ENCODE measurements around the gene LMAN1L.

The LMAN1L gene

DNA sequence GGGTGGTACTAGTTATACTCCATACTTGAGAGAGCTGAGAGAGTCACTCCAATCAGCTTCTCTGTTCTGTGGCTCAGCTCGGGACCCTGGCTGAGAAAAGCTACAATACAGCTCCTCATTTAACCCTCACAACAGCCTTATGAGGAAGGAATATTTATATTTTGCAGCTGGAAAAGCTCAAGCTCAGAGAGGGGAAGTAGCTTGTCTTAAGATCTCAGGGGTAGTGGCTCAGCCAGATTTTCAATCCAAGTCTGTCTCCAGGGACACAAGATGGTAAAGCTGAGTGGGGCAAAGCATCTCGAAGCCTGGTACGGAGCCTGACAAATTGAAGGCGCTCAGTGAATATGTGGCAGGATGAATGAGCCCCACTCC lies 45.7 kb downstream of the LMAN1L start:
- no peak for DNase-seq (ENCODE audit: low read depth)

DNA sequence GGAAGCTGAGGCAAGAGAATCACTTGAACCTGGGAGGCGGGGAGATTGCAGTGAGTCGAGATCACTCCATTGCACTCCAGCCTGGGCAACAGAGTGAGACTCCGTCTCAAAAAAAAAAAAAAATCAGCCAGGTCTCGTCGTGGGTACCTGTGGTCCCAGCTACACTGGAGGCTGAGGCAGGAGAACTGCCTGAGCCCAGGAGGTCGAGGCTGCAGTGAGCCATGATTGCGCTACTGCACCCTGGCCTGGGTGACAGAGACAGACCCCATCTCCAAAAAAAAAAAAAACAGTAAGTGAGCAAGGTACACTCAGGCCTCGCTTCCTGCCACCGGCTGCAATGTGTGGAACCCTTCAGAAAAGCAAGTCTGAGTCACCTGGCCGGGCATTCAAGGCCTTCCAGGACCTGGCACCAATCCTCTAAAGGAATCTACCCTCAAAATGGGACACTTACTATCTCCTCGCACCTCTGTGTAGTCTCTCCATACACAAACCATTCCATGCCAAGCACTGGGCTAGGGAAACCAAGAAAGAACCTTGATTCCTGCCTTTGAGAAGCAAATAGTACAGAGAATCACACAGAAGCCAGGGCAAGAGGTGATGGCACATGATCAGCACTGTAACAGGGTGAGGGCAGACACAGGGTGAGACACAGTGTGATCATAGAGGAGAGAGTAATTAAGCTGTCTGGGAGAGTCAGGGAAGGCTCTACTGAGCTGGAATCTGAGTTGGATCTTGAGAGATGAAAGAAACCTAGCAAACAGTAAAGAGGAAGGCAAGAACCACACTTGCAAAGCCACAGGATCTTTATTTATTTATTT lies 50.8 kb downstream of the LMAN1L start:
- DNase-seq (ENCODE audit: low read depth), result peak; percentile 5

DNA sequence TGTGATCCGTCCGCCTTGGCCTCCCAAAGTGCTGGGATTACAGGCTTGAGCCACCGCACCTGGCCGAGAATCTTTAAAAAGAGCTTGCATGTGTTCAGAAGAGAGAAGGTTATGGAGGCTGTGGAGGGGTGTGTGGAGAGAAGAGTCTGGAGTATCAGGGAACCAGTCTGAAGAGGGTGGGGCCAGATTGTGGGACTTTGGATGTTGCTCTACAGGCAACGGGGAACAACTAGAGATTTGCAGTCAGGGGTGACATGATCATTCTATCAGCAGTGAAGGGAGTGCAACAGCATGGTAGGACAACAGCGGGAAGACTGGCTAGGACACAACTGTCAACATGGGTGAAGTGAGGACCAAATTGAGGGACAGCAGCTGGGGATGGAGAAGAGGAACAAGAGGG lies 51.7 kb downstream of the LMAN1L start:
- DNase-seq (ENCODE audit: low read depth), result no peak

DNA sequence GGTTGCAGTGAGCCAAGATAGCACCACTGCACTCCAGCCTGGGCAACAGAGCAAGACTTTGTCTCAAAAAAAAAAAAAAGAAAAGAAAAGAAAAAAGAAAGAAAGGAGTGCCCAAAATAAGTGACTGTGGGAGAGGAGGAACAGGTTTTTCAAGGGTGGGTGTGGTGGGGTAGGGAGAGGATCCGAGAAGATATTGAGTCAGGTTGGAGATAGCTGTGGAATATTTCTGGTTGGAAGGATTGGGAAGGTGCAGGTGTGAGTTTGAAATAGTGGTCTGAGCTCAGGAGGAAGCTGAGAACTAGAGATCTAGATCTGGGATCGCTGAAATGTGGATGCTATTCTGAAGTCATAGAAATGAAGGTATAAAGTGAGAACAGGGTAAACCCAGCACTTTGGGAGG lies 52.7 kb downstream of the LMAN1L start:
- no peak for DNase-seq (ENCODE audit: low read depth)

DNA sequence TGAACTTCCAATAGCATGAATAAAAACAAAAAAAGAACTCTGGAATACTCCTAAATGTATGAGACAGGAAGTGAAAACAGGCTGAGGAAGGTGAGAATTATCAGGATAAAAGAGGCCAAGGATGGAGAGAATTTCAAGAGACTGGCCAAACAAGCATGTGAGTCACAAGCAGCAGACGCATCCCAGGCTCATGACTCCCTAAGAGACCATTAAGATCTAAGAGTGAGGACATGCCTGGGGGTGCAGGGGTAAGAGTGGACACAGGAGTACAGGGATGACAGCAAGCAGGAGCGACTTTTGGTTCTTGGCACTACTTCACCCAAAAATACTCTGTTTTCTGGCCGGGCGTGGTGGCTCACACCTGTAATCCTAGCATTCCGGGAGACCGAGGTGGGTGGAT lies 53.5 kb downstream of the LMAN1L start:
- peak; percentile 17 for DNase-seq (ENCODE audit: low read depth)

DNA sequence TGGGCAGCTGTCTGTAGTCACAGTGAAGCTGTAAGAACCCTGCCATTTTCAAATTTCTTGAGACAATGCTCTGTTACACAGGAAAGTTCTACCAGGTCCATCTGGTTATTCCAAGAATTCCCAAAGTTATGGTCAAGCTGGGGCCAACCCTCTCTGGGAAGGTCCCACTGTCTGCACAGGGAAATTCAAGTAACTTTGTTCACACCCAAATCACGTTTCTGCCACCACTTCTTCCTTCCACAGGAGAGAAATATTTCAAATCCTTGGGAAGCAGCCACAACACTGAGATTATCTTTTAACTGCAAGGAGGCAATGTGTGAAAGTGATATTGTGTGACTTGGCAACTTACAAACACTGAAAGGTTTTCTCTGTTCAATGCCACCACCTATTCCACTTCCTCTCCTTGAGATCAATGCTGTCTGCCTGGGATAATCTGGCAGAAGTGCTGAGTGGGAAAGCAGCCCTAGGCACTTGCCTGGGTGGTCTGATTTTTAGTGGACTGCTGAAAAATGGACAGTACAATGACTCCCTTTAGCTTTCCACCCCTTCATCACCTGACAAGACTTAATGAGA lies 54.9 kb downstream of the LMAN1L start:
- no peak for DNase-seq (ENCODE audit: low read depth)

DNA sequence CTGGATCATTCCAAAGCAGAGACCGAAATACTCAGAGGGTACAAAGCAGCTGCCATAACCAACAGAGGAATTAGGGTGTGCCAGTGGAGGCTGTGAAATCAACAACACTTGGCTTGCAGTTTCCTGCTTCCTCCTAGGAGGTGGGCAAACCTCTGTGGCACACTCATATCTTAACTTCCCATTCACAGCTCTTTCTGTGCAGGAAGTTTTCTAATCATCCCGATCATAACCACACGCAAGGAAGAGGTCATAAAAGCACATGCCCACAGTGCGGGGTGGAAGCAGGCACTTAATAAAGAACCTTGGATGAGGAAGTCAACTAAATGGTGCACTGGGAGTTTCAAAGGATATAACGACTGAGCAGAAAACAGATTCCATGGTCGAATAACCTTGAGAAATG lies 55.4 kb downstream of the LMAN1L start:
- no peak for DNase-seq (ENCODE audit: low read depth)

DNA sequence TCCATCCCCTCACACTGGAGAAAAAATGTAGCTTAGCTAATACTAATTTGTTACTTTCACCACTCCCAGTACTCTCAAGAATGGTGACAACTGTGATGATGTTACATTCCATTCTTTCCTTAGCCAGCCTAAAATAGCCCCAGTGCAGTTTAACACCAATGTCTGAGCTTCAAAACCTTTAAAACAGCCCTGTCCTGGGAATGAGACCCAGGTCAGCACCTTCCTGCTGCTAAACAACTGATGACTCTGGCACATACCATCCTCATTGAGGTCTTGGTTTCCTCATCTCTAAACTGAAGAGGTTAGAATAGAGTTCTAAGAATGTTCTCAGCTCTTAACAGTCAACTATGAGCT lies 56.7 kb downstream of the LMAN1L start:
- DNase-seq (ENCODE audit: low read depth), result peak; percentile 15

DNA sequence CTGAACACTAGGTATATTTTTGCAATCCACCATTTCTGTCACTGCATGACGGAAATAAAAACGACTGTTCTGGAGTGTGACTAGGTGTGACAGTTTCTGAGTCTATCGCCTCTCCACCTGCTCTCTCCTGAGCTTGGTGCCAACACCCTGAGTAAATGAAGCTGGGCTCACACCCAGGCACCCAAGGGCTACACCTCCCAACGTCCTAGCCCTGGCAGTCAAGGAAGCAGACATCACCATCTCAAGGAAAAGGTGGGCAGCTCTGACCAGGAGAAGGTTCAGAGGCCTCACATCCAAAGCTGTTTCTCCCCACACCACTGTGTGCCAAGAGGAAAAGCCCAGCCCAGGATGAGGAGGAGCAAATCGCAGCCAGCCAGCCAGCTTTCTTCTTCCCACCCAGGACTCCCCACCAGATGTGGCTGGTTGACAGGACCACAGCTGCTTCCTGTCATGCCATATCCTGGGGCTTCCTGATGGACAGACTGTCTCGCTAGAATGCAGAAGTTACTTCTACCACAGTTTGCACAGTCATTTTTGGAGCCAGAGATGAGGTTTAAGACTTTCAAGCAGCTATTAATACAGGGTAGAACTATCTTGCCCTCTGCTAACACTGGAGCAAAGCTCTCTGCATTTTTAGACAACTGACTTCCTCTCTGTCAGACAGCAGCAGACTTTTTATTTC lies 57.2 kb downstream of the LMAN1L start:
- no peak for DNase-seq (ENCODE audit: low read depth)

DNA sequence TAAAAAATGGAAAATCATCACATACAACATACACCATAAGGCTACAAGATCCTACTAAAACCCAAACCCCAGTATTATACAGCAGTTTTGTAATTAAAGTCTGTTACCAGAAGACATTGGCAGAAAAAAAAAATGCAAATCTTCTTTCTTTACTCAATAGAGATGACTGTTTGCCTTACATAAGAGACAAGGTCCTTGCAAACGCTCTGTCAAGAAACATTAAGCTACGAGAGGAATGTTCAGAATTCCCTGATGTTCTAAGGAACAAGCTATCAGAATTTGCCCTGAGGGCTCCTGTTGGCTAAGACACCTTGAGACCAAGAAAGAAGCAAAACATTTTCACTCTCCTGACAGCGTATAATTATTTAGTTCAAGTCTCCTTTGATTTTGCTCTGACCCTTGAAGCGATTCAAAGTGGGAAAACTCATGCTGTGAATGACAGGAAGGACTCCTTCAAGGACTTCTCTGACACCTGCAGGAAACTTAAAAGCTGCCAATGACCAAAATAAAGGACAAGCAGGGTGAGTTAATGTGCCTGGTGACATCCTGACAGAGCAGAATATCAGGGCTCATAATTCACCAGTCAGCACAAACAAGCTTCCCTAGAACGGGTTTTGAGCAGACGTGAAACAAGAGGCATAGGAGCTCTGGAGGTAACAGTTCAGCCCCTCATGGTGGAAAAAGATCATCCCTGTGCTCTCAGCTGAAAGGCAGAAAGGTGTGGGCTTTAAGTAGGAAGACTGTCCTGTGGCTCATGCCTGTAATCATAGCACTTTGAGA lies 58.0 kb downstream of the LMAN1L start:
- DNase-seq (ENCODE audit: low read depth), result peak; percentile 10

DNA sequence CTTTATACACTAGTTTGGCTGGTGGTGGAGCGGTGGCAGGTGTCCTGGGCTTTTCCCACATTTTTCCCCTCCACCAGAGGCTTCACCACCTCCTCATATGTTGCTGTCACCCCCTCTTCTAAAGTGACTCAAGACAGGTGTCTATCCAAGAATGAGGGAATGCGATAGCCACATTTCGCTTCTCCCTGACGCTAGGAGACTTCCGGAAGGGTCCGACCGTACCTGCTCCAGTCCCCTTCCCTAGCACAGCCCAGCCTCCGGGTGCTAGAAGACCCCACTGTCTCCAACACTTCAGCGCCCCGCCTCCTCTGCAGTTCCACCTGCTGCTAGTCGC lies 60.0 kb downstream of the LMAN1L start:
- no peak for DNase-seq (ENCODE audit: low read depth)

DNA sequence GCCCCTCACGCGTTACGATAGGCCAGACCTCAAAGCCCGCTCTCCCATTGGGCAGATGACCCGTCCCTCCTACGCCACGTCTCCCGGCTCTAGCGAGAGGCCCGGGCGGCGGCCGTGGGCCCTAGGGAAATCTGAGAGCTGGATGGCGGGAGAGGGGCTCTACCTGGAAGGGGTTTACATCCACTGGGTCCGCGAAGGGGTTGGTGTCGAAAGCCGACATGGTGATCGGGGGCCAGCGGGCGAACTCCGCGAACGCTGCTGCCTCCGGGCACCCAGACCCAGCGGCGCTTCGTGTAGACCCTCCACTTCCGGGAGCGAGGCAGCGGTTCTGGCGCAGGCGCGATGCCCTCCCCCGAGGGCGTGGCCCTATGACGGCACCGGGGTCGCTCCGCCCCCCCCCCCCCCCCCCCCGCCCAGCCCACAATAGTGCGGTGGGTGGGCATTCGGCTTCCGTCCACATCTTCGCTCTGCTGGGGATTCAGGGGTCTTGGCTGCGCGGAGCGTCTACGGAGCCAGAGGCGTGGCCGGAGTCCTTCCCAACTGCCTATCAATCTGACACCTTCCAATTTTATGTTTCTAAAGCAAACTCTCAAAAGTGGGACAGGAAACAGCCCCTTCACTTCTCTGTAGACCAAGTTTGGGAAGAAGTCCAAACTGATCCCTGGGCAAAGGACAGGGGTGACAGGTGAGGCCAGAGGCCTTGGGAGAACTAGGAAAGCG lies 60.6 kb downstream of the LMAN1L start, which contains the start of gene SCAMP2:
Gene SCAMP2, minus strand, starts transcription at position 330 of the 720 bp plus-strand sequence. Its CDS starts 110 bp downstream, at position 220.
- peak; percentile 76 for DNase-seq (ENCODE audit: low read depth)

DNA sequence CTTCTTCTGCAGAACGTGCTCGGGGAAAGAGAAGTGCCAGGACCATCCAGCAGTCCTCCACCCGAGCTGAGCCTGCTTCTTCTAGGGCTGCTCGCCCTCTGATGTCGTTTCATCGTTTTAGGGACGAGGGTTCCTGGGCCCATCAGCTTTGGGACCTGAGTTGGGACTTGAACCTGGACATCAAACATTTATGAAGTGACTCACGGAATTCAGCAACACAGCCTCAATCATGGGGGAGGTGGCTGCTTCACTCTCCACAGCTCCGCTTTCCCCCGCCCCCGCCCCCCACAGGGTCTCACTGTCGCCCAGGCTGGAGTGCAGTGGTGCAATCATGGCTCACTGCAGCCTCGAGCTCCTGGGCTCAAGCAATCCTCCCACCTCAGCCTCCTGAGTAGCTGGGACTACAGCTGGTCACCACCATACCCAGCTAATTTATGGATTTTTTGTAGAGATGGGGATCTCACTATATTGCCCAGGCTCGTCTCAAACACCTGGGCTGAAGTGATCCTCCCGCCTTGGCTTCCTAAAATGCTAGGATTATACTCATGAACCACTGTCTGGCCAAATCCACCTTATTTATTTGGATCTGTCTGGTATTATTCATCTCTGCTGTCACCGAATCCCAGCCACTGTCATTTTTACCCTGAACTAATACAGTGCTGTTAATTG lies 61.3 kb downstream of the LMAN1L start:
- no peak for DNase-seq (ENCODE audit: low read depth)

All from GM04503 (cell line).